IPS DF 6.9 (cell line): ENCODE results near the gene ZNRF3.
"Not testable (repeated sequence)": the region's sequence is repeated elsewhere in the genome, so short reads cannot be mapped to it uniquely, and the experiment has no call there.

Experiments
- DNase-seq: peaks from one replicate; pipeline ENCODE4 v3.0.0-alpha.2; 2013; ENCODE audit warnings: low read depth, low spot score
- H3K27ac ChIP-seq: one replicate; pipeline ENCODE4 v1.5.1; 2013; ENCODE audit warnings: low read length, control low read depth
- H3K27me3 ChIP-seq: 2 replicates; pipeline ENCODE4 v1.6.1; 2013; ENCODE audit warnings: mild to moderate bottlenecking, low read length; ENCODE audit not compliant: control insufficient read depth, insufficient read depth
- H3K36me3 ChIP-seq: 2 replicates; pipeline ENCODE4 v1.6.1; 2013; ENCODE audit warnings: low read length; ENCODE audit not compliant: control insufficient read depth, insufficient read depth
- H3K4me1 ChIP-seq: 2 replicates; pipeline ENCODE4 v1.6.1; 2013; ENCODE audit warnings: low read length; ENCODE audit not compliant: control insufficient read depth, insufficient read depth
- H3K4me3 ChIP-seq: 2 replicates; pipeline ENCODE4 v1.5.1; 2013; ENCODE audit warnings: mild to moderate bottlenecking, low read length
- H3K9me3 ChIP-seq: 2 replicates; pipeline ENCODE4 v1.6.1; 2013; ENCODE audit warnings: low read length, inconsistent platforms; ENCODE audit not compliant: control insufficient read depth, insufficient read depth
- WGBS: extraction: QIAGEN DNeasy Blood & Tissue Kit; methylation state at CpG from one replicate; pipeline ENCODE4 v1.1.7; 2013; ENCODE audit warnings: mixed read lengths, missing lambda C conversion rate; ENCODE audit not compliant: insufficient read length, insufficient coverage; 5-methylcytosine and 5-hydroxymethylcytosine counted together

Gene ZNRF3

DNA sequence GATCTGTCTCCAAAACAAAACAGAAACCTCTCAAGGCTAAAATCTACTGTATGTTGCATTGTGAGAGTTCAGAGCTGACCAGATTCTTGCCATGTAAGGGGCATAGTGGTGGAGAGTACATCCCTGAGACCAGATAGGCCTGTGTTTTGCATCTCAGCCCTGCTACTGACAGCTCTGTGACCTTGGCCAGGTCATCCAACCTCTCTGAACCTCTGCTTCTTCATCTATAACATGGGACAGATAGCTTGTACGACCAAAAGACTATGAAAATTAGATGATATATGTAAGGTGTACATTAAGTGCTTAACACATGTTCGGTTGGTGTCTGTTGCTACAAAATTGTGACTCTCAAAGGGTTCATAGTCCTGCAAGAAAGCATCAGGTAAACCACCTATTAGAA, 22.9 kb downstream of the ZNRF3 start:
- no peak overlapping the region for H3K27ac ChIP-seq
- no peaks in the 10 kb centered on the region for H3K36me3 ChIP-seq
- peaks cover 4% of the 10 kb centered on the region; the same call in 1 of the 2 replicates for H3K4me1 ChIP-seq
- no peak overlapping the region for H3K4me3 ChIP-seq
- WGBS: no CpG with 5 or more reads among the region's 2 CpGs
- DNase-seq: no peak
- H3K9me3 ChIP-seq: no peaks in the 10 kb centered on the region
- no peaks in the 10 kb centered on the region for H3K27me3 ChIP-seq

DNA sequence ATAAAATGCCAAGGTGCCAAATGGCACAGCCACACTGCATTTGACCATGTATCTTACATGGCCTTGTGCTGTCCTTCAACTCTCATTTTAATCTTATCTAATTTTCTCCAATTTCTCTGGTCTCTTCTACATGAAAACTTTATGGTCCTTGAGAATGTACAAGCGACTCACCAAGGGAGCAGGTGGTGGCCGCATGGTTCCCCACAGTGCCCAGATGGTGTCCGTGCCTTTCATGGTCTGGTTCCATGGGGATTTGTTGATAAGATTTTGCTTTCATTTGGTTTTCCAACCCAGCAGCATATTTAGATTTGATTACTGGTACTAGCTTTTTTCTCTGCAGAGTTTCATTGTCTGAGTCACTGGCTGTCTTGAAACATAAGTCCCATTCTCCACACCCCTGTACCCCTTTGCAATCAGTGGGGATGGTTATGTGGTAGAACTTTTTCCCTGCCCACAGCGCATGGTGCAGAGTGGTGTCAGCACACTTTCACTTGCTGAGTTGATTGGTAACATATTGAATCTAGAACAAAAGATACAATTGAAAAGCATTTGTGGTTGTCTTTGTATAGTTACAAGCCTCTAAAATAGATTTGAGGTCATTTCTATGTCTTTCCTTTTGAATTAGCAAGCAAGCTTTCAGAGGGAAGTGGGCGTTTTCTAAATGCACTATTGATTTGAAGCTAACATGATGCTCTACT, 24.1 kb downstream of the ZNRF3 start:
- Histone ChIP-seq H3K4me1 (peaks cover 4% of the 10 kb centered on the region; the same call in 1 of the 2 replicates), H3K36me3 (no peaks in the 10 kb centered on the region), H3K27ac (no peak overlapping the region), H3K4me3 (no peak overlapping the region), H3K27me3 (no peaks in the 10 kb centered on the region), H3K9me3 (no peaks in the 10 kb centered on the region)
- WGBS: no CpG with 5 or more reads among the region's 5 CpGs
- no peak for DNase-seq

DNA sequence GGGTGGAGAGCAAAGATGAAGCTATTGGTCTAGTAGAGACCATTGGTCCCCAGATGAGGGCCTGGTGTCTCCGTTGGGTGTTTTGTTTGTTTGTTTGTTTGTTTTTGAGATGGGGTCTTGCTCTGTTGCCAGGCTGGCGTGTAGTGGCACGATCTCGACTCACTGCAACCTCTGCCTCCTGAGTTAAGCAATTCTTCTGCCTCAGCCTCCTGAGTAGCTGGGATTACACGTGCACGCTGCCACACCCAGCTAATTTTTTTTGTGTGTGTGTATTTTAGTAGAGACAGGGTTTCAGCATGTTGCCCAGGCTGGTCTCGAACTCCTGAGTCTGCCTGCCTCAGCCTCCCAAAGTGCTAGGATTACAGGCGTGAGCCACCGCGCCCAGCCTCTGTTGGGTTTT, 25.4 kb downstream of the ZNRF3 start:
- not testable (repeated sequence) for H3K27me3 ChIP-seq, H3K4me3 ChIP-seq, H3K36me3 ChIP-seq, H3K27ac ChIP-seq, H3K4me1 ChIP-seq, H3K9me3 ChIP-seq, DNase-seq
- WGBS: no CpG with 5 or more reads among the region's 10 CpGs

DNA sequence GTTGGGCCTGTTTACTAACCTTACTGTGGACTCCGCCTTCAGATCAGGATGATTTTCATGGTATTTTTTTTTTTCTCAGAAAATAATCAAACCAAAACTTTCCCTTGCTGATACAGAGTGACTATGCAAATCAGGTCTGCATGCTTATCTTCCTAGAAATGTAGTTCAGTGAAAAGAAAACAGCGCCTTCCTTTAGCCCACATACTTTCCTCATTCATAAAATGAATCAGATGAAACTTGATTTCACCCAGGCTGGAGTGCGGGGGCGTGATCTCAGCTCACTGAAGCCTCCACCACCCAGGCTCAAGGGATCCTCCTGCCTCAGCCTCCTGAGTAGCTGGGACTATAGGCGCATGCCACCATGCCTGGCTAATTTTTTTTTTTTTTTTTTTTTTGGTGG, 26.0 kb downstream of the ZNRF3 start:
- no peaks in the 10 kb centered on the region for H3K9me3 ChIP-seq
- no peak overlapping the region for H3K4me3 ChIP-seq
- H3K27ac ChIP-seq: no peak overlapping the region
- no peaks in the 10 kb centered on the region for H3K36me3 ChIP-seq
- no peaks in the 10 kb centered on the region for H3K4me1 ChIP-seq
- WGBS: no CpG with 5 or more reads among the region's 5 CpGs
- no peaks in the 10 kb centered on the region for H3K27me3 ChIP-seq
- no peak for DNase-seq

DNA sequence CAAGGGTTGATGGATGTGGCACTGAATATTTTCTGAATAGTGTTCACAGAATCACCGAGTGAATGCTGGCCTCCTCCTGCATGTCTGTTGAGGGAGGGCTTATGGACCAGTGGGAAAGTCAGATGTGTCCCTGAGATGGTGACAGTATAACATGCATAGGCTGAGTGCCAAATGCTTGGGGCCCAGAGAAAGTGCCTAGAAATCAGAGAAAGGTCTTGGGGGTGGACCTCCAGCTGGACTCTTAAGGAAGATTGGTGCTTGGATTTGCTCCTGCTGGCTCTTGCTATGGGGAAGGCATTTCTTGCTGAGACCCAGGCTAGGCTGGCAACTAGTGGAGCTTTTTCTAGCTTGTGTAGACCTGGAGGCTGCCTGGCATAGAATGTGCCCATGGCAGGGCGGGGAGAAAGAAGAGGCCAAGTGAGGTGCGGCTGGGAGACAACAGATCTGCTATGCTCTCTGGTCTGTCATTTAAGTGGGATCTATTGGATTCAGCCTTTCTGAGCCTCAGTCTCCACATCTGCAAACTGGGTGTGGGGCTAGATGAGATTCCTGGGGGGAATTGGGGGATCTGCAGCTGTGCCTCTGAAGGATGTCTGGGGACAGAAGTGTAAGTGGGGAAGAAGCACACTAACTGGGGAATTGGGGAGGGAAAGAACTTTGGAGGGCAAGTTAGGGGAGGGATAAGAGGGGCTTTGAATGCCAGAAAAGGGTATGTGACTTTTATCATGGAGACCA, 27.4 kb downstream of the ZNRF3 start:
- Histone ChIP-seq H3K4me3 (no peak overlapping the region), H3K36me3 (no peaks in the 10 kb centered on the region), H3K4me1 (no peaks in the 10 kb centered on the region), H3K27me3 (no peaks in the 10 kb centered on the region), H3K9me3 (no peaks in the 10 kb centered on the region), H3K27ac (no peak overlapping the region)
- no CpG with 5 or more reads among the region's 3 CpGs for WGBS
- no peak for DNase-seq

DNA sequence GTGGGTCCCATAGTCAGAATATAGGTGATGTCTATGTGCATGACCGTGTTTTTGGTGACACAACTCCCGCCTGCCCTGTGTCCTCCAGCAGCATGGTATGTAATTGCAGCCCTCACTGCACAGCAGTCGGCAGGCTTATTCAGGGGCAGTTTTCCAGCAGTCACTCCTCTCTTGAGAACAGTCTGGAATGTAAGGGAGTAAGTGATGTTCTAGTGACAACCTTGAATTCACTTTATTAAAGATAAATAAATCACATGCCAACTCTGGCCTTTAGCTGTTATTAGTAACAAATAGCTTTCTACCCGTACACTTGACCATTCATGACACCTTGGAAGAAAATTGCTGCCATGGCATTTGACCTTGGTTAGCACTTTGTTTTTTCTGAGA, 27.9 kb downstream of the ZNRF3 start:
- H3K27ac ChIP-seq: no peak overlapping the region
- H3K27me3 ChIP-seq: no peaks in the 10 kb centered on the region
- no CpG with 5 or more reads among the region's 4 CpGs for WGBS
- H3K4me1 ChIP-seq: no peaks in the 10 kb centered on the region
- H3K4me3 ChIP-seq: no peak overlapping the region
- H3K36me3 ChIP-seq: no peaks in the 10 kb centered on the region
- H3K9me3 ChIP-seq: no peaks in the 10 kb centered on the region
- DNase-seq: no peak

DNA sequence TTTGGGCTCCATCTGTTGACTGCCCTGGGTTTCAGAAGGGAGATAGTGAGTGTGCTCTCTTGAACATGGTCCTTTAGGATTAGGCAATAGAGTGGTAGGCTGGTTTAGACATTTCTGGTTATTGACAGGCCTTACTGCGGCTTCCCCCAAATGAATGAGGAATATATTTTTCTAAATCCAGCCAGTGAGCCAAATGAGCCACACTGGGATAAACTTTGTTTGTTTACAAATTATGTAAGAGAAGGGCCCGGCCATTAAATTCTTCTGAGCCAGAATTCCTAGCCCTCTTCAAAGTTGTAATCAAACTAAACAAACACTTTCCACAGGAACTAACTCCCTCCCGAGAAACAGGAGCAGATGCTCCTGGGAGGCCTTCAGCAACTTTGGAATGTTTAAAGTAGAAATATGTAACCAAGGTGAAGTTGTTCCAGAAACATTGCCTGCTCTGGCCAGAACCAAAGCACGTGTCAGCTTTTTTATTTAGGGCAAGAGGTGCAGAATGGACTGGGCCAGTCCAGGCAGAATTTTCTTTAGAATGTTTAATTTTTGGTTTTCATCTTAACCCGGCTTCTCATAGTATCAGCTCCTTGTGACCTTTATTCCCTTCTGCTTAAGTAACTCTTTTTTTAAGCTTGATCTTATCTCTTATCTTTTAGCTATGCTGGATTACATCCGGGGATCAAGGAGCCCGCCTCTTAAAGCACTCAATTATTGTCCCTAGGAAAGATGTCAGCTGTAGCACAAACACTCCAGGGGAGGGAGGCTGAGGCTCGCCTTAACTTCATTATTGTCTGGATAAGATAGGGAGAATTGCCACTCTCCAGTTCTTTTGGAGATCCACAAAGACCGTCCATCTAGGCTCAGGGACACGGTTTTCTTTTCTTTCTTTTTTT, 28.7 kb downstream of the ZNRF3 start:
- H3K27me3 ChIP-seq: no peaks in the 10 kb centered on the region
- no peaks in the 10 kb centered on the region for H3K36me3 ChIP-seq
- no peaks in the 10 kb centered on the region for H3K4me1 ChIP-seq
- no peak overlapping the region for H3K27ac ChIP-seq
- no peaks in the 10 kb centered on the region for H3K9me3 ChIP-seq
- DNase-seq: no peak
- no peak overlapping the region for H3K4me3 ChIP-seq
- no CpG with 5 or more reads among the region's 10 CpGs for WGBS

DNA sequence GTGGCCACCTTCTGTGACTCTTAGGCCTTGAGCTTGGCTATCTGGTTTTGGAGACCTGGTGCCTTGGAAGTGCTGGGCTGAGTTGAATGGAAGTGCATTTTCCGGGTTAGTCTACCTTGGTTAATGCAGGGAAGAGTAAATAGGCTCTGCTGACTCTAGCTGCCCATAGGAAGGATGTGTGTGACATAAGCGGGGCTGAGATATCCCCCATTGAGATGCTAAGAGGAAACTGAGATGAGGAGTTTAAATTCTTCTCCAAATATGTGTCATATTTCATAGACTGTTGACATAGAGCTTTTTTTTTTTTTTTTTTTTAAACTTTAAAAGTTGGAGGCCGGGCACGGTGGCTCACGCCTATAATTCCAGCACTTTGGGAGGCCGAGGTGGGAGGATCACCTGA, 30.8 kb downstream of the ZNRF3 start:
- no peak for DNase-seq
- H3K27ac ChIP-seq: no peak overlapping the region
- H3K4me1 ChIP-seq: peaks cover 6% of the 10 kb centered on the region; the same call in 1 of the 2 replicates
- no peaks in the 10 kb centered on the region for H3K9me3 ChIP-seq
- no peaks in the 10 kb centered on the region for H3K36me3 ChIP-seq
- no peaks in the 10 kb centered on the region for H3K27me3 ChIP-seq
- H3K4me3 ChIP-seq: no peak overlapping the region
- no CpG with 5 or more reads among the region's 6 CpGs for WGBS

DNA sequence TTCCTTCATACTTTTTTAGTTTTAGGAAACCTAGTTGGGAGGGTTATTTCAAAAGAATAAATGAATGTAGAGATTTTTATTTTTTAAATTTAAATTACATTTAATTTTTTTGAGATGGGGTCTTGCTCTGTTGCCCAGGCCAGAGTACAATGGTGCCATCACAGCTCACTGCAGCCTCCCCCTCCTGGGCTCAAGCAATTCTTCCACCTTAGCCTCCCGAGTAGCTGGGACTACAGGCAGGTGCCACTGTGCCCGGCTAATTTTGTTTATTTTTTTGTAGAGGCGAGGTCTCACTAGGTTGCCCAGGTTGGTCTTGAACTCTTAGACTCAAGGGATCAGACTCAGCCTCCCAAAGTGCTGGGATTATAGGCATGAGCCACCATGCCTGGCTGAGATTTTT, 32.6 kb downstream of the ZNRF3 start:
- H3K4me1 ChIP-seq: peaks cover 6% of the 10 kb centered on the region; the same call in 1 of the 2 replicates
- DNase-seq: no peak
- H3K27me3 ChIP-seq: no peaks in the 10 kb centered on the region
- no CpG with 5 or more reads among the region's 3 CpGs for WGBS
- H3K27ac ChIP-seq: no peak overlapping the region
- no peaks in the 10 kb centered on the region for H3K9me3 ChIP-seq
- H3K4me3 ChIP-seq: no peak overlapping the region
- no peaks in the 10 kb centered on the region for H3K36me3 ChIP-seq

DNA sequence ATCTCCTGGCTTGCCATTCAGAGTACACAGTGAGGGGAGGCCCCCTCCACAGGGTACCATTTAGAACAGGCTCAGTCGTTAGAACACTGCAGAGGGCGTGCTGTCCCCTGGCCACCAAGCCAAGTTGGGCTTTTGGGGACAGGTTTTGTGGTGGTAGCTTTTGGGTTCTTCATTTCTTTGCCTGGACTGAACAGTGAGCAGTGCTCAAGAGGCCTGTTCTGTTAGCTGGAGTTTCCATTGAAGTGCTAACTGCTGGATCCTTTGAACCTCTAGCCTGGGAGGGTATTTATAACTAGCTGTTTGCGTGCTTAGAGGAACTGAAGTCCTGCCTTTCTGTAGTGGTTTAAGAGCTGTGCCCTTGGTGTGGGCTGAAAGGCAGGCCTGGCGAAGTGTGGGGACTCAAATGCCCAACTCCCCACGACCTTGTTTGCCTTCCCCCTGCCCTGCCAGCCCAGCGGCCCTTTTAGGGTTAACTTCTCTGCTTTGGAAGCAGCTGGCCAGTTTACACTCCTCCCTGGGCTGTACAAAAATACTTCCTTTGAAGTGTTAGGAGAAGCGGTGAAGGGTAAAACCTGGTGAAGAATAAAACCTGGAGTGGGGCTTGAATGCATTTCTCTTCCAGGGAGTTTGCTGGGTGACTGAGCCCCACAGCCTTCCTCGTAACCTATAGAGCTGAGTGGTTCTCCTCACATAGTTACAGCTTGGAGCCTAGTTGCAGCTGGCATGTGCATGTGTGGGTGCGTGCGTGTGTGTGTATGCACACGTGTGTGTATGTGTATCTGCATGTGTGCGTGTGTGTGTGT, 34.6 kb downstream of the ZNRF3 start:
- H3K9me3 ChIP-seq: no peaks in the 10 kb centered on the region
- no peak for DNase-seq
- no peaks in the 10 kb centered on the region for H3K27me3 ChIP-seq
- H3K4me3 ChIP-seq: no peak overlapping the region
- no peak overlapping the region for H3K27ac ChIP-seq
- peaks cover 6% of the 10 kb centered on the region; the same call in 1 of the 2 replicates for H3K4me1 ChIP-seq
- no CpG with 5 or more reads among the region's 12 CpGs for WGBS
- no peaks in the 10 kb centered on the region for H3K36me3 ChIP-seq
